H9 (cell line): Measurements from ENCODE around the gene ELMOD1. TPM values are rescaled to one million over a fixed set of nuclear protein-coding genes. Genes with fewer than 3 reads are reported as not detected.
A peak's percentile ranks its signal among the peaks of the same experiment; 100 is the strongest.

Source experiments
- DNase-seq: peaks from one replicate; pipeline ENCODE4 v3.0.0-alpha.2; 2017
- H2AFZ ChIP-seq: one replicate; pipeline ENCODE4 v1.6.1; 2013; ENCODE audit warnings: mild to moderate bottlenecking, low read length, control low read depth, moderate library complexity
- H2AK5ac ChIP-seq: 2 replicates; pipeline ENCODE4 v1.6.1; 2013; ENCODE audit warnings: low read length, control low read depth, mixed read lengths; ENCODE audit not compliant: insufficient read length
- H2BK120ac ChIP-seq: one replicate; pipeline ENCODE4 v1.6.1; 2013; ENCODE audit warnings: low read depth, mild to moderate bottlenecking, low read length, control low read depth, inconsistent platforms; ENCODE audit not compliant: poor library complexity, severe bottlenecking
- H2BK12ac ChIP-seq: 2 replicates; pipeline ENCODE4 v1.6.1; 2013; ENCODE audit warnings: low read length, control low read depth, mixed read lengths, low read depth; ENCODE audit not compliant: insufficient read length
- H2BK15ac ChIP-seq: 2 replicates; pipeline ENCODE4 v1.6.1; 2013; ENCODE audit warnings: low read depth, low read length, control low read depth
- H2BK20ac ChIP-seq: one replicate; pipeline ENCODE4 v1.6.1; 2013; ENCODE audit warnings: low read depth, mild to moderate bottlenecking, low read length, control low read depth, inconsistent platforms; ENCODE audit not compliant: poor library complexity, severe bottlenecking
- H2BK5ac ChIP-seq: 2 replicates; pipeline ENCODE4 v1.6.1; 2013; ENCODE audit warnings: low read length, control low read depth, mixed read lengths; ENCODE audit not compliant: insufficient read length
- H3K14ac ChIP-seq: 2 replicates; pipeline ENCODE4 v1.6.1; 2013; ENCODE audit warnings: low read length, control low read depth; ENCODE audit not compliant: insufficient read depth
- H3K18ac ChIP-seq: 2 replicates; pipeline ENCODE4 v1.6.1; 2013; ENCODE audit warnings: low read depth, mild to moderate bottlenecking, mixed read lengths, low read length, control low read depth; ENCODE audit not compliant: insufficient read length
- H3K23ac ChIP-seq: 2 replicates; pipeline ENCODE4 v1.6.1; 2013; ENCODE audit warnings: low read length, control low read depth, mixed read lengths, low read depth; ENCODE audit not compliant: insufficient read length
- H3K23me2 ChIP-seq: 2 replicates; pipeline ENCODE4 v1.6.1; 2013; ENCODE audit warnings: low read depth, mild to moderate bottlenecking, mixed read lengths, low read length, control low read depth; ENCODE audit not compliant: insufficient read length, poor library complexity, severe bottlenecking
- H3K27ac ChIP-seq: 2 replicates; pipeline ENCODE4 v1.5.1; 2013; ENCODE audit warnings: low read length, control low read depth, mixed read lengths, low read depth; ENCODE audit not compliant: insufficient read length
- H3K27me3 ChIP-seq: 2 replicates; pipeline ENCODE4 v1.6.1; 2013; ENCODE audit warnings: low read length, control low read depth, inconsistent platforms; ENCODE audit not compliant: insufficient read depth
- H3K4ac ChIP-seq: 2 replicates; pipeline ENCODE4 v1.6.1; 2013; ENCODE audit warnings: low read depth, mild to moderate bottlenecking, control low read depth, inconsistent platforms, low read length, moderate library complexity
- H3K4me1 ChIP-seq: 2 replicates; pipeline ENCODE4 v1.6.1; 2013; ENCODE audit warnings: low read length, control low read depth, inconsistent platforms; ENCODE audit not compliant: insufficient read depth
- H3K4me2 ChIP-seq: 2 replicates; pipeline ENCODE4 v1.6.1; 2013; ENCODE audit warnings: low read length, control low read depth, mixed read lengths; ENCODE audit not compliant: insufficient read length, insufficient read depth
- H3K56ac ChIP-seq: 2 replicates; pipeline ENCODE4 v1.6.1; 2013; ENCODE audit warnings: low read depth, mild to moderate bottlenecking, mixed read lengths, low read length, control low read depth; ENCODE audit not compliant: insufficient read length
- H3K79me1 ChIP-seq: 2 replicates; pipeline ENCODE4 v1.6.1; 2013; ENCODE audit warnings: low read depth, mild to moderate bottlenecking, moderate library complexity, low read length, control low read depth, inconsistent platforms; ENCODE audit not compliant: insufficient read depth, poor library complexity, severe bottlenecking
- H3K79me2 ChIP-seq: 2 replicates; pipeline ENCODE4 v1.6.1; 2013; ENCODE audit warnings: low read length, control low read depth, inconsistent platforms; ENCODE audit not compliant: insufficient read depth
- H3K9ac ChIP-seq: 2 replicates; pipeline ENCODE4 v1.6.1; 2013; ENCODE audit warnings: low read length, control low read depth, mixed read lengths; ENCODE audit not compliant: insufficient read length; ENCODE audit errors: extremely low read depth
- H3K9me3 ChIP-seq: one replicate; pipeline ENCODE4 v1.6.1; 2013; ENCODE audit warnings: low read depth, low read length, inconsistent platforms; ENCODE audit not compliant: control insufficient read depth
- H3T11ph ChIP-seq: one replicate; pipeline ENCODE4 v1.6.1; 2013; ENCODE audit warnings: mild to moderate bottlenecking, low read length, control low read depth, inconsistent platforms
- H4K20me1 ChIP-seq: one replicate; pipeline ENCODE4 v1.6.1; 2013; ENCODE audit not compliant: control insufficient read depth, insufficient read length, insufficient read depth
- H4K5ac ChIP-seq: 2 replicates; pipeline ENCODE4 v1.6.1; 2013; ENCODE audit warnings: low read depth, mild to moderate bottlenecking, mixed read lengths, low read length, control low read depth; ENCODE audit not compliant: insufficient read length
- H4K8ac ChIP-seq: replicated peaks from 2 replicates; pipeline ENCODE4 v1.6.1; 2013; ENCODE audit warnings: low read length, control low read depth, mixed read lengths, low read depth; ENCODE audit not compliant: insufficient read length
- H4K91ac ChIP-seq: 2 replicates; pipeline ENCODE4 v1.6.1; 2013; ENCODE audit warnings: low read depth, mild to moderate bottlenecking, moderate library complexity, mixed read lengths, low read length, control low read depth; ENCODE audit not compliant: insufficient read length
- H3K27ac Mint-ChIP-seq, 3 experiments: 2 replicates in 2 of 3; 3 replicates in 1 of 3; pipeline ENCODE4 v1.8.0; 2020 to 2021; ENCODE audit warnings: mixed read lengths in 3 of 3, mild to moderate bottlenecking in 1 of 3, moderate library complexity in 1 of 3
- H3K27me3 Mint-ChIP-seq: 2 replicates; pipeline ENCODE4 v1.8.0; 2021; ENCODE audit warnings: low read depth, mild to moderate bottlenecking, moderate library complexity, mixed read lengths
- H3K36me3 Mint-ChIP-seq, 3 experiments: 2 replicates in 2 of 3; 3 replicates in 1 of 3; pipeline ENCODE4 v1.8.0; 2020 to 2021; ENCODE audit warnings: low read depth in 3 of 3, mixed read lengths in 3 of 3; ENCODE audit not compliant: insufficient read depth in 1 of 3
- H3K4me1 Mint-ChIP-seq, 2 experiments: 2 replicates each; pipeline ENCODE4 v1.8.0; 2020; ENCODE audit warnings: mixed read lengths in 2 of 2
- H3K4me3 Mint-ChIP-seq, 2 experiments: 2 replicates in 1 of 2; 3 replicates in 1 of 2; pipeline ENCODE4 v1.8.0; 2020 to 2021; ENCODE audit warnings: mild to moderate bottlenecking in 2 of 2, mixed read lengths in 2 of 2, moderate library complexity in 1 of 2
- H3K9me3 Mint-ChIP-seq, 2 experiments: 2 replicates in 1 of 2; 3 replicates in 1 of 2; pipeline ENCODE4 v1.8.0; 2020; ENCODE audit warnings: mild to moderate bottlenecking in 2 of 2, mixed read lengths in 2 of 2, moderate library complexity in 1 of 2
- WGBS: extraction: QIAGEN DNeasy Blood & Tissue Kit; methylation state at CpG from one replicate; pipeline ENCODE4 v1.1.7; 2013; ENCODE audit warnings: missing lambda C conversion rate, low lambda C conversion rate, mixed read lengths; ENCODE audit not compliant: insufficient read length; ENCODE audit errors: extremely low coverage; 5-methylcytosine and 5-hydroxymethylcytosine counted together
- total RNA-seq: library from RNA; stranded (reverse); gene quantifications from 2 replicates; pipeline ENCODE4 v1.2.1, GENCODE V29; 2021
- TF ChIP-seq, protein P1 (sequence below): fragments of 200-600 bp; sonication (generic); conservative IDR thresholded peaks from 3 replicates; pipeline ENCODE4 v1.8.0; 2021; ENCODE audit warnings: antibody characterized with exemption, mild to moderate bottlenecking

The ELMOD1 gene
- total RNA-seq, 1 experiment from 2014 or later = 0.61 TPM

- Histone ChIP-seq H3K14ac (no peak overlapping the region), H2BK20ac (no peak overlapping the region), H3K4ac (no peak overlapping the region), H3K27ac (no peak overlapping the region), H4K20me1 (no peaks in the 10 kb centered on the region), H3T11ph (no peak overlapping the region), H3K9ac (no peak overlapping the region), H4K5ac (no peak overlapping the region), H2BK5ac (no peak overlapping the region), H3K4me1 (peaks cover 8% of the 10 kb centered on the region; the same call in 1 of the 2 replicates), H2BK15ac (no peak overlapping the region), H2BK120ac (no peak overlapping the region), H3K79me2 (no peaks in the 10 kb centered on the region), H3K23me2 (no peaks in the 10 kb centered on the region), H3K18ac (no peak overlapping the region), H2BK12ac (no peak overlapping the region), H2AFZ (no peak overlapping the region), H4K8ac (no peak overlapping the region), H3K9me3 (no peaks in the 10 kb centered on the region), H3K4me2 (no peak overlapping the region), H2AK5ac (no peak overlapping the region), H3K27me3 (peaks cover 3% of the 10 kb centered on the region; the same call in 1 of the 2 replicates), H3K23ac (no peak overlapping the region), H3K56ac (no peak overlapping the region), H3K79me1 (no peaks in the 10 kb centered on the region), H4K91ac (no peak overlapping the region)
- TF ChIP-seq, protein P1, sequence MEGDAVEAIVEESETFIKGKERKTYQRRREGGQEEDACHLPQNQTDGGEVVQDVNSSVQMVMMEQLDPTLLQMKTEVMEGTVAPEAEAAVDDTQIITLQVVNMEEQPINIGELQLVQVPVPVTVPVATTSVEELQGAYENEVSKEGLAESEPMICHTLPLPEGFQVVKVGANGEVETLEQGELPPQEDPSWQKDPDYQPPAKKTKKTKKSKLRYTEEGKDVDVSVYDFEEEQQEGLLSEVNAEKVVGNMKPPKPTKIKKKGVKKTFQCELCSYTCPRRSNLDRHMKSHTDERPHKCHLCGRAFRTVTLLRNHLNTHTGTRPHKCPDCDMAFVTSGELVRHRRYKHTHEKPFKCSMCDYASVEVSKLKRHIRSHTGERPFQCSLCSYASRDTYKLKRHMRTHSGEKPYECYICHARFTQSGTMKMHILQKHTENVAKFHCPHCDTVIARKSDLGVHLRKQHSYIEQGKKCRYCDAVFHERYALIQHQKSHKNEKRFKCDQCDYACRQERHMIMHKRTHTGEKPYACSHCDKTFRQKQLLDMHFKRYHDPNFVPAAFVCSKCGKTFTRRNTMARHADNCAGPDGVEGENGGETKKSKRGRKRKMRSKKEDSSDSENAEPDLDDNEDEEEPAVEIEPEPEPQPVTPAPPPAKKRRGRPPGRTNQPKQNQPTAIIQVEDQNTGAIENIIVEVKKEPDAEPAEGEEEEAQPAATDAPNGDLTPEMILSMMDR = peak; percentile 69
- Mint-ChIP-seq H3K27ac (no peak overlapping the region), H3K4me3 (no peak overlapping the region), H3K9me3 (no peaks in the 10 kb centered on the region), H3K36me3 (no peaks in the 10 kb centered on the region), H3K27me3 (peaks cover 19% of the 10 kb centered on the region), H3K4me1 (peaks cover 24 to 28% of the 10 kb centered on the region in 2 experiments)
- DNase-seq = peak; percentile 77
- WGBS = no CpG with 5 or more reads among the region's 6 CpGs
These were observed 7.5 kb downstream of the ELMOD1 start for GRCh38 chr11:107598225-107599139.
